Neural progenitor cell (in vitro differentiated cells): ENCODE measurements around the gene WNK1. TPM values are rescaled to one million over a fixed set of nuclear protein-coding genes. Genes with fewer than 3 reads are reported as not detected.

Experiments used
- DNase-seq: peaks from one replicate; pipeline ENCODE4 v3.0.0-alpha.2; 2016; ENCODE audit warnings: low spot score
- H2AFZ ChIP-seq: fragments of 200-600 bp; sonication (generic); replicated peaks from 2 replicates; pipeline ENCODE4 v1.6.1; 2016; ENCODE audit warnings: antibody characterized with exemption
- H3F3A ChIP-seq: fragments of 200-600 bp; sonication (generic); 2 replicates; pipeline ENCODE4 v1.6.1; 2016; ENCODE audit warnings: antibody characterized with exemption, low read depth
- H3K27ac ChIP-seq: fragments of 200-600 bp; sonication (generic); 2 replicates; pipeline ENCODE4 v1.5.1; 2016; ENCODE audit warnings: mild to moderate bottlenecking
- H3K27me3 ChIP-seq: fragments of 200-600 bp; sonication (generic); 2 replicates; pipeline ENCODE4 v1.6.1; 2016; ENCODE audit warnings: mild to moderate bottlenecking, moderate library complexity
- H3K36me3 ChIP-seq: fragments of 200-600 bp; sonication (generic); 2 replicates; pipeline ENCODE4 v1.5.1; 2016
- H3K4me1 ChIP-seq: fragments of 200-600 bp; sonication (generic); 2 replicates; pipeline ENCODE4 v1.6.1; 2016; ENCODE audit warnings: mixed run types
- H3K4me2 ChIP-seq: fragments of 200-600 bp; sonication (generic); 2 replicates; pipeline ENCODE4 v1.6.1; 2016
- H3K4me3 ChIP-seq: fragments of 200-600 bp; sonication (generic); 2 replicates; pipeline ENCODE4 v1.5.1; 2016
- H3K79me2 ChIP-seq: fragments of 200-600 bp; sonication (generic); 2 replicates; pipeline ENCODE4 v1.6.1; 2016; ENCODE audit warnings: low read depth
- H3K9ac ChIP-seq: fragments of 200-600 bp; sonication (generic); 2 replicates; pipeline ENCODE4 v1.6.1; 2016
- H3K9me3 ChIP-seq: fragments of 200-600 bp; sonication (generic); 2 replicates; pipeline ENCODE4 v1.5.1; 2016; ENCODE audit warnings: low read depth
- H4K20me1 ChIP-seq: fragments of 200-600 bp; sonication (generic); 2 replicates; pipeline ENCODE4 v1.6.1; 2016; ENCODE audit warnings: low read depth
- H3K27ac Mint-ChIP-seq: 3 replicates; pipeline ENCODE4 v1.8.0; 2021; ENCODE audit warnings: mixed read lengths
- H3K27me3 Mint-ChIP-seq: 2 replicates; pipeline ENCODE4 v1.8.0; 2022; ENCODE audit warnings: low read depth, mild to moderate bottlenecking, inconsistent platforms, moderate library complexity, mixed read lengths; ENCODE audit not compliant: insufficient read depth
- H3K36me3 Mint-ChIP-seq: 3 replicates; pipeline ENCODE4 v1.8.0; 2021; ENCODE audit warnings: mixed read lengths
- H3K4me1 Mint-ChIP-seq: 3 replicates; pipeline ENCODE4 v1.8.0; 2021; ENCODE audit warnings: mixed read lengths
- H3K4me3 Mint-ChIP-seq: 3 replicates; pipeline ENCODE4 v1.8.0; 2021; ENCODE audit warnings: mild to moderate bottlenecking, moderate library complexity, mixed read lengths
- H3K9me3 Mint-ChIP-seq: 3 replicates; pipeline ENCODE4 v1.8.0; 2020; ENCODE audit warnings: mixed read lengths
- CTCF ChIP-seq: fragments of 200-600 bp; sonication (generic); IDR thresholded peaks from 2 replicates; pipeline ENCODE4 v1.5.1; 2017; ENCODE audit warnings: antibody characterized with exemption, mild to moderate bottlenecking
- EZH2 ChIP-seq: fragments of 200-600 bp; sonication (generic); IDR thresholded peaks from 2 replicates; pipeline ENCODE4 v1.6.1; 2017; ENCODE audit warnings: antibody characterized with exemption, mild to moderate bottlenecking, moderate library complexity
- EZH2phosphoT487 ChIP-seq: fragments of 200-600 bp; sonication (generic); IDR thresholded peaks from 2 replicates; pipeline ENCODE4 v1.6.1; 2017; ENCODE audit warnings: antibody characterized with exemption
- total RNA-seq: library from RNA; depleted of rRNA; stranded (reverse); fragments of >200 nt; gene quantifications from 2 replicates; pipeline ENCODE4 v1.2.3, GENCODE V29; 2015; ENCODE audit warnings: low replicate concordance

The WNK1 gene
- total RNA-seq, 1 donor from 2014 or later: 73.1 TPM

GRCh38 chr12:820336-820735, 68.0 kb downstream of the WNK1 start:
- DNase-seq: no peak
- Mint-ChIP-seq H3K27me3 (no peaks in the 10 kb centered on the region), H3K27ac (no peak overlapping the region), H3K4me3 (no peak overlapping the region), H3K36me3 (peaks cover 56% of the 10 kb centered on the region), H3K9me3 (peaks cover 29% of the 10 kb centered on the region), H3K4me1 (no peaks in the 10 kb centered on the region)
- Histone ChIP-seq H3K4me3 (no peak overlapping the region), H3K79me2 (peaks cover 85% of the 10 kb centered on the region), H3K4me2 (no peak overlapping the region), H3K4me1 (no peaks in the 10 kb centered on the region), H3K9me3 (no peaks in the 10 kb centered on the region), H3F3A (peaks cover 4% of the 10 kb centered on the region), H3K27ac (no peak overlapping the region), H2AFZ (no peak overlapping the region), H4K20me1 (peaks cover 4% of the 10 kb centered on the region), H3K36me3 (peaks cover 5% of the 10 kb centered on the region), H3K27me3 (no peaks in the 10 kb centered on the region), H3K9ac (no peak overlapping the region)
- no peak for TF ChIP-seq CTCF
- no peak for TF ChIP-seq EZH2
- no peak for TF ChIP-seq EZH2phosphoT487

GRCh38 chr12:823028-823698, 70.8 kb downstream of the WNK1 start:
- peaks cover 29% of the 10 kb centered on the region for H3K9me3 Mint-ChIP-seq
- no peak overlapping the region for H3K4me3 Mint-ChIP-seq
- Histone ChIP-seq H4K20me1 (peaks cover 7% of the 10 kb centered on the region), H3F3A (no peaks in the 10 kb centered on the region), H3K27me3 (no peaks in the 10 kb centered on the region), H2AFZ (no peak overlapping the region), H3K79me2 (peaks cover 79% of the 10 kb centered on the region), H3K27ac (no peak overlapping the region), H3K9me3 (no peaks in the 10 kb centered on the region), H3K9ac (no peak overlapping the region), H3K4me3 (no peak overlapping the region), H3K4me2 (no peak overlapping the region), H3K4me1 (no peaks in the 10 kb centered on the region), H3K36me3 (no peaks in the 10 kb centered on the region)
- peaks cover 41% of the 10 kb centered on the region for H3K36me3 Mint-ChIP-seq
- no peak for DNase-seq
- TF ChIP-seq EZH2phosphoT487 (no peak), CTCF (no peak), EZH2 (no peak)
- H3K27ac Mint-ChIP-seq: no peak overlapping the region
- H3K27me3 Mint-ChIP-seq: no peaks in the 10 kb centered on the region
- no peaks in the 10 kb centered on the region for H3K4me1 Mint-ChIP-seq

GRCh38 chr12:826331-826730, 74.0 kb downstream of the WNK1 start:
- H3K27ac ChIP-seq: peak overlapping the region; percentile 8
- H3K4me3 Mint-ChIP-seq: no peak overlapping the region
- no peak overlapping the region for H3K4me2 ChIP-seq
- peaks cover 39% of the 10 kb centered on the region for H3K36me3 Mint-ChIP-seq
- no peaks in the 10 kb centered on the region for H3K4me1 ChIP-seq
- H2AFZ ChIP-seq: no peak overlapping the region
- H3K27ac Mint-ChIP-seq: no peak overlapping the region
- peaks cover 47% of the 10 kb centered on the region for H3K79me2 ChIP-seq
- DNase-seq: no peak
- H3K36me3 ChIP-seq: peaks cover 19% of the 10 kb centered on the region
- TF ChIP-seq EZH2phosphoT487: no peak
- no peak for TF ChIP-seq CTCF
- no peak for TF ChIP-seq EZH2
- H3K9ac ChIP-seq: no peak overlapping the region
- no peaks in the 10 kb centered on the region for H3K9me3 ChIP-seq
- no peaks in the 10 kb centered on the region for H3K4me1 Mint-ChIP-seq
- H3F3A ChIP-seq: no peaks in the 10 kb centered on the region
- no peaks in the 10 kb centered on the region for H3K27me3 ChIP-seq
- no peak overlapping the region for H3K4me3 ChIP-seq
- H3K27me3 Mint-ChIP-seq: no peaks in the 10 kb centered on the region
- peaks cover 10% of the 10 kb centered on the region for H4K20me1 ChIP-seq
- peaks cover 16% of the 10 kb centered on the region for H3K9me3 Mint-ChIP-seq
